Testis (tissue), 2 donors: ENCODE measurements around the gene CA9.

Source experiments
- POLR2A ChIP-seq: fragments of 450-650 bp; IDR thresholded peaks from one replicate; pipeline ENCODE4 v1.6.1; 2017; ENCODE audit warnings: antibody characterized with exemption, mild to moderate bottlenecking, moderate library complexity
- TF ChIP-seq, protein P1 (sequence below), 3 experiments: fragments of 450-650 bp in 2 of 3; fragments of 200-600 bp in 1 of 3; sonication (generic) in 1 of 3; IDR thresholded peaks; one replicate each; pipeline ENCODE4 v1.5.1; 2016 to 2019; ENCODE audit warnings: antibody characterized with exemption in 3 of 3, mild to moderate bottlenecking in 2 of 3, moderate library complexity in 1 of 3

DNA sequence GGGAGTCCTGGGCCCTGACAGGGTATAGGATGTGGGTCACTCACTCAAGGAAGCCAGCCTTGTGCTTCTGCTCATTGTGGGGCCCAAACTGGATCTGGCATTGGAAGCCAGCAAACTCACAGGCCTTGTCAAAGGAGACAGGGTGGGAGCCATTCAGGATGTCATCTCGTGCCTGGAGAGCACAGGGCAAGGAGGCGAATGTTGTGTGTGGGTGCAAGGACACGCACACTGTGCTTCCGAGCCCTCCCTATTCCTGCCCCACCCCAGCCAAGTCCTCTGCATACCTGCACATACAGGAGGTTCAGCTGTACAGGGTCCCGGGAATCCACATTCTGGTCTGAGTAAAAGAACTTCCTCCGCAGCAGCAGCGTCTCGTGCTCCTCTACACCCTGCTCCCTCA lies 50.2 kb downstream of the CA9 start:
- TF ChIP-seq, protein P1, sequence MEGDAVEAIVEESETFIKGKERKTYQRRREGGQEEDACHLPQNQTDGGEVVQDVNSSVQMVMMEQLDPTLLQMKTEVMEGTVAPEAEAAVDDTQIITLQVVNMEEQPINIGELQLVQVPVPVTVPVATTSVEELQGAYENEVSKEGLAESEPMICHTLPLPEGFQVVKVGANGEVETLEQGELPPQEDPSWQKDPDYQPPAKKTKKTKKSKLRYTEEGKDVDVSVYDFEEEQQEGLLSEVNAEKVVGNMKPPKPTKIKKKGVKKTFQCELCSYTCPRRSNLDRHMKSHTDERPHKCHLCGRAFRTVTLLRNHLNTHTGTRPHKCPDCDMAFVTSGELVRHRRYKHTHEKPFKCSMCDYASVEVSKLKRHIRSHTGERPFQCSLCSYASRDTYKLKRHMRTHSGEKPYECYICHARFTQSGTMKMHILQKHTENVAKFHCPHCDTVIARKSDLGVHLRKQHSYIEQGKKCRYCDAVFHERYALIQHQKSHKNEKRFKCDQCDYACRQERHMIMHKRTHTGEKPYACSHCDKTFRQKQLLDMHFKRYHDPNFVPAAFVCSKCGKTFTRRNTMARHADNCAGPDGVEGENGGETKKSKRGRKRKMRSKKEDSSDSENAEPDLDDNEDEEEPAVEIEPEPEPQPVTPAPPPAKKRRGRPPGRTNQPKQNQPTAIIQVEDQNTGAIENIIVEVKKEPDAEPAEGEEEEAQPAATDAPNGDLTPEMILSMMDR (IDR thresholded peaks at IDR 0.05), result no peak
- no peak for TF ChIP-seq POLR2A
